Measurements from ENCODE around the gene HESX1.

Gene HESX1

GRCh38 chr3:57199895-57200297 is at the start of gene HESX1:
Gene HESX1, minus strand, starts transcription at chr3:57199978. Its CDS starts 60 bp downstream, at chr3:57199918.
- no peak for DNase-seq (ENCODE audit: low spot score in 2 of 2)
- no peak for ATAC-seq (replicated peaks; ENCODE audit: extremely low read depth, poor library complexity, severe bottlenecking)
- no peak within 1 kb of the TSS for H3K4me3 Mint-ChIP-seq
- no peaks in the 10 kb centered on the region for H3K36me3 Mint-ChIP-seq (ENCODE audit: insufficient read depth)
- H3K4me1 Mint-ChIP-seq: no peaks in the 10 kb centered on the region
- H3K9me3 Mint-ChIP-seq: no peaks in the 10 kb centered on the region
- H3K27me3 Mint-ChIP-seq: peaks cover 18% of the 10 kb centered on the region
- H3K27ac Mint-ChIP-seq (ENCODE audit: low read depth): no peak within 1 kb of the TSS

GRCh38 chr3:57244946-57245345 is 45.2 kb upstream of the HESX1 start:
- Mint-ChIP-seq H3K36me3 (ENCODE audit: insufficient read depth) (peaks cover 55% of the 10 kb centered on the region), H3K9me3 (no peaks in the 10 kb centered on the region), H3K4me1 (no peaks in the 10 kb centered on the region), H3K27ac (ENCODE audit: low read depth) (no peak overlapping the region), H3K27me3 (no peaks in the 10 kb centered on the region), H3K4me3 (no peak overlapping the region)
- ATAC-seq (replicated peaks; ENCODE audit: extremely low read depth, poor library complexity, severe bottlenecking) (no peak), DNase-seq (ENCODE audit: low spot score in 2 of 2) (no peak)

- ATAC-seq (replicated peaks; ENCODE audit: extremely low read depth, poor library complexity, severe bottlenecking) (no peak), DNase-seq (ENCODE audit: low spot score in 2 of 2) (no peak)
- H3K4me3 Mint-ChIP-seq: no peak overlapping the region
- peaks cover 16% of the 10 kb centered on the region for H3K36me3 Mint-ChIP-seq (ENCODE audit: insufficient read depth)
- no peaks in the 10 kb centered on the region for H3K27me3 Mint-ChIP-seq
- no peak overlapping the region for H3K27ac Mint-ChIP-seq (ENCODE audit: low read depth)
- peaks cover 6% of the 10 kb centered on the region for H3K4me1 Mint-ChIP-seq
- H3K9me3 Mint-ChIP-seq: no peaks in the 10 kb centered on the region
These were observed 35.1 kb upstream of the HESX1 start for GRCh38 chr3:57234613-57235575.

GRCh38 chr3:57233799-57234198 is 34.0 kb upstream of the HESX1 start:
- H3K4me1 Mint-ChIP-seq: peaks cover 17% of the 10 kb centered on the region
- H3K36me3 Mint-ChIP-seq (ENCODE audit: insufficient read depth): peaks cover 13% of the 10 kb centered on the region
- ATAC-seq (replicated peaks; ENCODE audit: extremely low read depth, poor library complexity, severe bottlenecking) (no peak), DNase-seq (ENCODE audit: low spot score in 2 of 2) (no peak)
- no peaks in the 10 kb centered on the region for H3K9me3 Mint-ChIP-seq
- H3K4me3 Mint-ChIP-seq: no peak overlapping the region
- no peak overlapping the region for H3K27ac Mint-ChIP-seq (ENCODE audit: low read depth)
- H3K27me3 Mint-ChIP-seq: no peaks in the 10 kb centered on the region

DNA sequence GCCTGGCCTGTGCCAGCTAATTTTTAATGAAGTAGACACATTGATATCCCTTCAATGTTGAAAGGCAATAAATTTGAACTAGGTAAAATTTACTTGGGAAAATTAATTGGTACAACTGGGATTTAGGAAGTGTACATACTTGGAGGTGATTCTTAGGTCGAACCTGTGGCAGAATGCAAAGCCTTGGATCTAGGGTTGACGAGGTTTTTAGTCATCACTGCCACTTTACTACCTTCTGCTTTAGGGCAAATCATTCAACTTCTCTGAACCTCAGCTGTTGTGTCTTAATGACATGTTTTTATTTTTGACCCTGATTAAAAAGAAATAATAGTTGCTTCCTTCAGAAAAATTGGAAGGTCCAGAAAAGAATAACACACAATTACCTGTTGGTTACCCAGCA is 30.2 kb upstream of the HESX1 start:
- Mint-ChIP-seq H3K4me1 (peaks cover 29% of the 10 kb centered on the region), H3K9me3 (no peaks in the 10 kb centered on the region), H3K27me3 (no peaks in the 10 kb centered on the region), H3K36me3 (ENCODE audit: insufficient read depth) (peaks cover 8% of the 10 kb centered on the region), H3K27ac (ENCODE audit: low read depth) (no peak overlapping the region), H3K4me3 (no peak overlapping the region)
- ATAC-seq (replicated peaks; ENCODE audit: extremely low read depth, poor library complexity, severe bottlenecking) (no peak), DNase-seq (ENCODE audit: low spot score in 2 of 2) (no peak)

GRCh38 chr3:57227930-57228751 is 28.4 kb upstream of the HESX1 start:
- Mint-ChIP-seq H3K9me3 (no peaks in the 10 kb centered on the region), H3K4me3 (peak overlapping the region; percentile 87), H3K27ac (ENCODE audit: low read depth) (peak overlapping the region; percentile 41), H3K27me3 (no peaks in the 10 kb centered on the region), H3K36me3 (ENCODE audit: insufficient read depth) (peaks cover 10% of the 10 kb centered on the region), H3K4me1 (peaks cover 24% of the 10 kb centered on the region)
- ATAC-seq (replicated peaks; ENCODE audit: extremely low read depth, poor library complexity, severe bottlenecking) (peak; percentile 69), DNase-seq (ENCODE audit: low spot score in 2 of 2) (peak; percentile 22 to 27)

- Mint-ChIP-seq H3K4me3 (peak within 1 kb of the TSS; percentile 87), H3K27me3 (no peaks in the 10 kb centered on the region), H3K4me1 (peaks cover 24% of the 10 kb centered on the region)
These were observed 27.6 kb upstream of the HESX1 start, which contains the start of gene APPL1 for GRCh38 chr3:57227204-57227929. Gene APPL1, plus strand, starts transcription at chr3:57227729. Its CDS starts 155 bp downstream, at chr3:57227884.

GRCh38 chr3:57226176-57226575 is 26.4 kb upstream of the HESX1 start:
- H3K27me3 Mint-ChIP-seq: no peaks in the 10 kb centered on the region
- ATAC-seq (replicated peaks; ENCODE audit: extremely low read depth, poor library complexity, severe bottlenecking) (no peak), DNase-seq (ENCODE audit: low spot score in 2 of 2) (no peak)
- peaks cover 10% of the 10 kb centered on the region for H3K36me3 Mint-ChIP-seq (ENCODE audit: insufficient read depth)
- H3K4me3 Mint-ChIP-seq: peak overlapping the region; percentile 87
- H3K4me1 Mint-ChIP-seq: peaks cover 24% of the 10 kb centered on the region
- no peak overlapping the region for H3K27ac Mint-ChIP-seq (ENCODE audit: low read depth)
- no peaks in the 10 kb centered on the region for H3K9me3 Mint-ChIP-seq

More at GRCh38 chr3:57227204-57227929, 27.6 kb upstream of the HESX1 start, which contains the start of gene APPL1:
- Mint-ChIP-seq H3K36me3 (ENCODE audit: insufficient read depth) (peaks cover 10% of the 10 kb centered on the region), H3K9me3 (no peaks in the 10 kb centered on the region), H3K27ac (ENCODE audit: low read depth) (peak within 1 kb of the TSS; percentile 41)
- peak; percentile 74 to 78 for DNase-seq (ENCODE audit: low spot score in 2 of 2)
- peak; percentile 81 for ATAC-seq (replicated peaks; ENCODE audit: extremely low read depth, poor library complexity, severe bottlenecking)

DNA sequence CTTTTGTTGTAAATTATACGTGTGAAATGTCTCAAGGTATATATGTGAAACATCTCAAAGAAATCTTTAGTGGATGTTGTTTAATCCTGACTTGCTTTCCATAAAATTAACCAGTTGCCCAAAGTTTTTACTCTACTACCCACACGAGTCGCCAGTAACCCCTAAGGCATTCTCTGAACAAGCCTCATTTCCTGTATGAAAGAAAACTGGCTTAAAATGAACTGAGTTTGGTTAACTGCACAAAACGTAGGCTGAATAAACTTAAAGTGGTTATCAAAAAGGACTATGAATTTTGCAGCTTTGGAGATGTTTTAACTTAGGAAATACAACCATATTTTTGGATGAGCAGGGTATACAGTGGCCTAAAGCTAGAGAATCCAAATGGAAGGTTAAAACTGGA is 25.1 kb upstream of the HESX1 start:
- H3K4me3 Mint-ChIP-seq: no peak overlapping the region

GRCh38 chr3:57221883-57222282 is 22.1 kb upstream of the HESX1 start:
- H3K27me3 Mint-ChIP-seq: no peaks in the 10 kb centered on the region
- peaks cover 4% of the 10 kb centered on the region for H3K4me1 Mint-ChIP-seq
- H3K9me3 Mint-ChIP-seq: no peaks in the 10 kb centered on the region
- no peak for ATAC-seq (replicated peaks; ENCODE audit: extremely low read depth, poor library complexity, severe bottlenecking)
- H3K4me3 Mint-ChIP-seq: no peak overlapping the region
- peaks cover 2% of the 10 kb centered on the region for H3K36me3 Mint-ChIP-seq (ENCODE audit: insufficient read depth)
- no peak overlapping the region for H3K27ac Mint-ChIP-seq (ENCODE audit: low read depth)
- no peak for DNase-seq (ENCODE audit: low spot score in 2 of 2)

More for the DNA sequence above, 25.1 kb upstream of the HESX1 start:
- H3K4me1 Mint-ChIP-seq: peaks cover 23% of the 10 kb centered on the region
- ATAC-seq (replicated peaks; ENCODE audit: extremely low read depth, poor library complexity, severe bottlenecking): no peak
- H3K36me3 Mint-ChIP-seq (ENCODE audit: insufficient read depth): peaks cover 10% of the 10 kb centered on the region
- H3K9me3 Mint-ChIP-seq: no peaks in the 10 kb centered on the region
- DNase-seq (ENCODE audit: low spot score in 2 of 2): no peak
- H3K27me3 Mint-ChIP-seq: no peaks in the 10 kb centered on the region
- H3K27ac Mint-ChIP-seq (ENCODE audit: low read depth): no peak overlapping the region

DNA sequence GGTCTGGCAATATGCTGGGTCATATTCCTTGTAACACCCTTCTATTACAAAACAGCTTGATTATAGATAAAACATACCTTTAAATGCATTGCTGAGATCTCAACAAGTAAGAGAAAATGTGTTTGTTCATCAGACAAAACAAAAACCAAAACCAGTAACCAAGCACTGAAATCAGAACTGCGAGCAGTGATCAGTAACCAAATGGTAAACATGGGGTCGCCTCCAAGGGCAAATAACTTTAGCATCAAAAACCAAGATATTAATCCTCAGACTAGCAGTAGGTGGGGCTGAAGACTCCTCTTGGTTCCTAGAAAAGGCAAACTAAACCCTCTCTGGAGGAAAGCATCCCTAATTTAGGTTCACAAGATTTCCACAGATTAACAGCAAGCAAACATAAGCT is 6.6 kb upstream of the HESX1 start:
- no peaks in the 10 kb centered on the region for H3K4me1 Mint-ChIP-seq
- no peaks in the 10 kb centered on the region for H3K9me3 Mint-ChIP-seq
- H3K36me3 Mint-ChIP-seq (ENCODE audit: insufficient read depth): no peaks in the 10 kb centered on the region
- H3K27ac Mint-ChIP-seq (ENCODE audit: low read depth): no peak overlapping the region
- no peaks in the 10 kb centered on the region for H3K27me3 Mint-ChIP-seq
- H3K4me3 Mint-ChIP-seq: no peak overlapping the region
- no peak for ATAC-seq (replicated peaks; ENCODE audit: extremely low read depth, poor library complexity, severe bottlenecking)
- DNase-seq (ENCODE audit: low spot score in 2 of 2): no peak

GRCh38 chr3:57194641-57195040 is 5.1 kb downstream of the HESX1 start:
- no peak for ATAC-seq (replicated peaks; ENCODE audit: extremely low read depth, poor library complexity, severe bottlenecking)
- Mint-ChIP-seq H3K4me1 (no peaks in the 10 kb centered on the region), H3K27ac (ENCODE audit: low read depth) (no peak overlapping the region), H3K4me3 (no peak overlapping the region), H3K36me3 (ENCODE audit: insufficient read depth) (no peaks in the 10 kb centered on the region), H3K9me3 (no peaks in the 10 kb centered on the region), H3K27me3 (peaks cover 44% of the 10 kb centered on the region)
- DNase-seq (ENCODE audit: low spot score in 2 of 2): no peak
